Measurements from ENCODE around the gene BLCAP. TPM values are rescaled to one million over a fixed set of nuclear protein-coding genes. Genes with fewer than 3 reads are reported as not detected.

Gene BLCAP
- total RNA-seq, 1 experiment from 2014 or later, result 99.9 TPM

GRCh38 chr20:37523012-37523391 is 4.7 kb downstream of the BLCAP start:
- CTCF ChIA-PET, result no interaction called here
- no peaks in the 10 kb centered on the region for H3K9me2 ChIP-seq (ENCODE audit: insufficient read depth)
- H3K4me1 ChIP-seq (replicated peaks; ENCODE audit: insufficient read depth), result peaks cover 33% of the 10 kb centered on the region
- H3F3A ChIP-seq (ENCODE audit: insufficient read depth, low read depth), result peaks cover 17% of the 10 kb centered on the region
- H2AFZ ChIP-seq, result no peak overlapping the region
- peaks cover 87% of the 10 kb centered on the region for H3K79me2 ChIP-seq (ENCODE audit: low read depth)
- H3K27ac ChIP-seq, result no peak overlapping the region
- no peaks in the 10 kb centered on the region for H3K9me3 ChIP-seq (ENCODE audit: insufficient read depth, low read depth)
- no TSS peak for BruUV-seq (replicated peaks)
- TF ChIP-seq EZH2 (IDR thresholded peaks at IDR 0.05; ENCODE audit: low read depth) (no peak), CTCF (conservative IDR thresholded peaks at IDR 0.05) (no peak)
- H4K20me1 ChIP-seq (ENCODE audit: insufficient read depth), result peaks cover 67% of the 10 kb centered on the region
- no peak overlapping the region for H3K4me3 ChIP-seq
- POLR2A ChIA-PET (ENCODE audit: unreplicated experiment), result no interaction called here
- no peak for DNase-seq
- no peaks in the 10 kb centered on the region for H3K27me3 ChIP-seq (ENCODE audit: insufficient read depth, low read depth)
- H3K36me3 ChIP-seq (ENCODE audit: low read depth), result no peaks in the 10 kb centered on the region
- no peak overlapping the region for H3K4me2 ChIP-seq
- intact Hi-C loops (cut with micrococcal nuclease; ENCODE audit: unreplicated experiment), result no loop called here

- ChIA-PET CTCF (interaction anchor here (0.7 kb wide), 2 partner anchors 12 to 257 kb away, joined by 3 read pairs; no protein-coding TSS in a partner anchor), POLR2A (ENCODE audit: unreplicated experiment) (no interaction called here)
- H3F3A ChIP-seq (ENCODE audit: insufficient read depth, low read depth), result peaks cover 17% of the 10 kb centered on the region
- no peak overlapping the region for H3K27ac ChIP-seq
- peaks cover 33% of the 10 kb centered on the region for H3K4me1 ChIP-seq (replicated peaks; ENCODE audit: insufficient read depth)
- peaks cover 73% of the 10 kb centered on the region for H4K20me1 ChIP-seq (ENCODE audit: insufficient read depth)
- intact Hi-C loops (cut with micrococcal nuclease; ENCODE audit: unreplicated experiment), result no loop called here
- peaks cover 90% of the 10 kb centered on the region for H3K79me2 ChIP-seq (ENCODE audit: low read depth)
- no peak overlapping the region for H2AFZ ChIP-seq
- no peak for TF ChIP-seq EZH2 (IDR thresholded peaks at IDR 0.05; ENCODE audit: low read depth)
- no peak for TF ChIP-seq CTCF (conservative IDR thresholded peaks at IDR 0.05)
- no TSS peak for BruUV-seq (replicated peaks)
- H3K36me3 ChIP-seq (ENCODE audit: low read depth), result no peaks in the 10 kb centered on the region; the same call in 1 of the 2 replicates
- no peak overlapping the region for H3K4me2 ChIP-seq
- no peak overlapping the region for H3K4me3 ChIP-seq
- H3K9me3 ChIP-seq (ENCODE audit: insufficient read depth, low read depth), result no peaks in the 10 kb centered on the region
- no peaks in the 10 kb centered on the region for H3K27me3 ChIP-seq (ENCODE audit: insufficient read depth, low read depth)
- H3K9me2 ChIP-seq (ENCODE audit: insufficient read depth), result no peaks in the 10 kb centered on the region
- DNase-seq, result no peak
Measured at GRCh38 chr20:37522260-37523011, 5.2 kb downstream of the BLCAP start.

GRCh38 chr20:37521061-37521771 is 6.5 kb downstream of the BLCAP start, which contains the start of gene NNAT:
Gene NNAT, plus strand, starts transcription at chr20:37521250. Its CDS starts 82 bp downstream, at chr20:37521332.
- Histone ChIP-seq H3K27ac (no peak within 1 kb of the TSS), H3K36me3 (ENCODE audit: low read depth) (peaks cover 2% of the 10 kb centered on the region; the same call in 1 of the 2 replicates), H3K9me2 (ENCODE audit: insufficient read depth) (no peaks in the 10 kb centered on the region), H4K20me1 (ENCODE audit: insufficient read depth) (peaks cover 77% of the 10 kb centered on the region), H3K9me3 (ENCODE audit: insufficient read depth, low read depth) (no peaks in the 10 kb centered on the region), H3K79me2 (ENCODE audit: low read depth) (peaks cover 79% of the 10 kb centered on the region), H3K4me3 (no peak within 1 kb of the TSS), H2AFZ (no peak within 1 kb of the TSS), H3F3A (ENCODE audit: insufficient read depth, low read depth) (peaks cover 10% of the 10 kb centered on the region), H3K27me3 (ENCODE audit: insufficient read depth, low read depth) (no peaks in the 10 kb centered on the region), H3K4me1 (replicated peaks; ENCODE audit: insufficient read depth) (peaks cover 28% of the 10 kb centered on the region), H3K4me2 (no peak within 1 kb of the TSS)
- intact Hi-C loops (cut with micrococcal nuclease; ENCODE audit: unreplicated experiment), result no loop called here
- ChIA-PET POLR2A (ENCODE audit: unreplicated experiment) (no interaction called here), CTCF (no interaction called here)
- TF ChIP-seq CTCF (conservative IDR thresholded peaks at IDR 0.05), result no peak
- BruUV-seq (replicated peaks), result no TSS peak
- no peak for DNase-seq

Measured in PC-9 (cell line).